SU-DHL-6 (cell line): ENCODE data around the gene TFAP2E.

Experiments used
- EZH2phosphoT487 ChIP-seq: fragments of 200-600 bp; sonication (generic), shearing (Covaris generic); conservative IDR thresholded peaks from 2 replicates; pipeline ENCODE4 v1.6.1; 2018; ENCODE audit warnings: mild to moderate bottlenecking, antibody characterized with exemption, low read length, moderate library complexity, mixed read lengths
- TF ChIP-seq, protein P1 (sequence below): fragments of 200-600 bp; sonication (generic); IDR thresholded peaks from one replicate; pipeline ENCODE4 v1.5.1; 2017; ENCODE audit warnings: antibody characterized with exemption, mild to moderate bottlenecking, low read length, moderate library complexity; ENCODE audit not compliant: insufficient read depth, poor library complexity, severe bottlenecking

DNA sequence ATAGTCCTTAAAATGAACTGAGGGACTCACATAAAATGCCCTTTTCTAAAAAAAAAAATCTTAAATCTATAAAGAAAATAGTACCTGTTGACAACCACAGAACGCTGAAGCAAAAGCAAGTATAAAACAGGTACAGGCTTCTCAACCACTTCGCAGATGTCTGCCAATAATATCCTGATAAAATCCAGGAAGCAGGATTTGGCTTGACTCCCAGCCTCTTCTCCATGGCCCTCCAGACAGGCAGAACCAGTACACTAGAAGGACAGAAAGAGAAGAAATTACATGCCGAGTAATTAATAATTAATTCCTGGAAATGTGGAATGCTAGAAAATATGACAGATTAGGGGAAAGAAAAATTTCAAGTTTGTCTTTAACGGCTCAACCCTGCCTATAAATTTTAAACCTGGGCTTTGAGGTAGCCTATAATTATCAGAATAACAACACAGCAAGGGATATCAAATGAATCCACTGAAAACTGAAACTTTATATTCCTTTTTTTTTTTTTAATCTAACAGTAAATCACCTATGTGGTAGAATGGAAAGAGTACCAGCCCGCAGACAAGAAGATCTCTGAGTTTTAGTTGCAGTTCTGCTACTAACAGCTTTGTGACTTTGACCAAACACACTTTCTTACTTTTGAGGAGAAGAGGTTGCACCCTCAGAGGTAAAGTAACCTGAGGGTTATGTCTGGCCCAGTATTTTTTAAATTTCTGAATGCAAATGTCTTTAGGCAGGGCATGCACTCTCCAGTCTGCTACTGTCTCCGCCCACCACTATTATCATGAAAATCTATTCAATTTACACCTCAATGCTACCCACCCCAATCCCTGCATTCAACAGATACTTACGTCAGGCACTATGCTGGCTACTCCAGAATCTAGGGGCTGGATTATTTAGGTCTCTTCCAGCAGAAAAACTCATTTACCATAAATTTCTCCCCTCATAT lies 18.6 kb upstream of the TFAP2E start:
- TF ChIP-seq, protein P1, sequence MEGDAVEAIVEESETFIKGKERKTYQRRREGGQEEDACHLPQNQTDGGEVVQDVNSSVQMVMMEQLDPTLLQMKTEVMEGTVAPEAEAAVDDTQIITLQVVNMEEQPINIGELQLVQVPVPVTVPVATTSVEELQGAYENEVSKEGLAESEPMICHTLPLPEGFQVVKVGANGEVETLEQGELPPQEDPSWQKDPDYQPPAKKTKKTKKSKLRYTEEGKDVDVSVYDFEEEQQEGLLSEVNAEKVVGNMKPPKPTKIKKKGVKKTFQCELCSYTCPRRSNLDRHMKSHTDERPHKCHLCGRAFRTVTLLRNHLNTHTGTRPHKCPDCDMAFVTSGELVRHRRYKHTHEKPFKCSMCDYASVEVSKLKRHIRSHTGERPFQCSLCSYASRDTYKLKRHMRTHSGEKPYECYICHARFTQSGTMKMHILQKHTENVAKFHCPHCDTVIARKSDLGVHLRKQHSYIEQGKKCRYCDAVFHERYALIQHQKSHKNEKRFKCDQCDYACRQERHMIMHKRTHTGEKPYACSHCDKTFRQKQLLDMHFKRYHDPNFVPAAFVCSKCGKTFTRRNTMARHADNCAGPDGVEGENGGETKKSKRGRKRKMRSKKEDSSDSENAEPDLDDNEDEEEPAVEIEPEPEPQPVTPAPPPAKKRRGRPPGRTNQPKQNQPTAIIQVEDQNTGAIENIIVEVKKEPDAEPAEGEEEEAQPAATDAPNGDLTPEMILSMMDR: no peak
- TF ChIP-seq EZH2phosphoT487: no peak
